K562 (cell line): Measurements from ENCODE around the gene JMJD1C. TPM values are rescaled to one million over a fixed set of nuclear protein-coding genes. Genes with fewer than 3 reads are reported as not detected.
A peak's percentile ranks its signal among the peaks of the same experiment; 100 is the strongest.

Source experiments
- ARNT ChIP-seq, 2 experiments: fragments of 450-650 bp; IDR thresholded peaks; 2 replicates each; pipeline ENCODE4 v1.6.1; 2016; ENCODE audit warnings: mild to moderate bottlenecking in 1 of 2
- CTCF ChIP-seq, 3 experiments: IDR thresholded peaks in 2 of 3; conservative IDR thresholded peaks in 1 of 3; 2 replicates each; pipeline ENCODE4 v1.5.1; 2011 to 2012; ENCODE audit warnings: low read length in 3 of 3, mild to moderate bottlenecking in 3 of 3, control low read depth in 2 of 3, improper control_type of control experiment in 1 of 3, inconsistent platforms in 1 of 3, low read depth in 1 of 3, mixed read lengths in 1 of 3, moderate library complexity in 1 of 3; ENCODE audit not compliant: insufficient read depth in 2 of 3
- ETV1 ChIP-seq: fragments of 450-650 bp; conservative IDR thresholded peaks from 2 replicates; pipeline ENCODE4 v1.6.1; 2016; ENCODE audit warnings: missing genetic modification characterization, control low read depth, low read depth, missing compliant biosample characterization
- KAT2B ChIP-seq: IDR thresholded peaks from one replicate; pipeline ENCODE4 v1.6.1; 2012; ENCODE audit warnings: low read depth, mild to moderate bottlenecking, control low read depth, inconsistent platforms, low read length, moderate library complexity
- MAFG ChIP-seq: fragments of 450-650 bp; conservative IDR thresholded peaks from 2 replicates; pipeline ENCODE4 v1.6.1; 2016; ENCODE audit warnings: missing genetic modification characterization, missing compliant biosample characterization
- MTF1 ChIP-seq: fragments of 250-450 bp; sonication (Bioruptor Pico); IDR thresholded peaks from 2 replicates; pipeline ENCODE4 v1.9.0; 2021; ENCODE audit warnings: moderate library complexity, mild to moderate bottlenecking, inconsistent platforms, borderline replicate concordance
- NONO ChIP-seq, 2 experiments: fragments of 200-400 bp in 1 of 2; fragments of 450-650 bp in 1 of 2; formaldehyde crosslinking in 1 of 2; IDR thresholded peaks; 2 replicates each; pipeline ENCODE4 v1.6.1; 2017; ENCODE audit warnings: low read depth in 2 of 2, mild to moderate bottlenecking in 2 of 2, moderate library complexity in 2 of 2, low read length in 1 of 2
- NR1H2 ChIP-seq: sonication (generic); formaldehyde crosslinking; IDR thresholded peaks from 2 replicates; pipeline ENCODE4 v1.4.0; 2020; ENCODE audit warnings: mild to moderate bottlenecking, missing genetic modification reagents
- SMAD4 ChIP-seq: fragments of 250-450 bp; sonication (Bioruptor Pico); conservative IDR thresholded peaks from 2 replicates; pipeline ENCODE4 v1.8.0; 2021; ENCODE audit warnings: inconsistent platforms, mild to moderate bottlenecking, moderate library complexity
- SRF ChIP-seq, 2 experiments: fragments of 250-450, 450-650 bp in 1 of 2; sonication (Bioruptor Pico) in 1 of 2; sonication (generic) in 1 of 2; formaldehyde crosslinking; IDR thresholded peaks; 2 replicates each; pipeline versions ENCODE4 v1.5.0 to v1.5.1; 2020 to 2022; ENCODE audit warnings: mild to moderate bottlenecking in 1 of 2, missing genetic modification reagents in 1 of 2
- TGIF2 ChIP-seq: sonication (generic); formaldehyde crosslinking; IDR thresholded peaks from 2 replicates; pipeline ENCODE4 v1.8.1; 2022; ENCODE audit warnings: mild to moderate bottlenecking, missing genetic modification reagents, moderate library complexity
- ZC3H11A ChIP-seq: IDR thresholded peaks from 2 replicates; pipeline ENCODE4 v1.6.1; 2012; ENCODE audit warnings: low read depth, low read length, improper control_type of control experiment
- ZNF133 ChIP-seq: fragments of 250-450 bp; sonication (Bioruptor Pico); IDR thresholded peaks from 2 replicates; pipeline ENCODE4 v1.4.0; 2020; ENCODE audit warnings: mild to moderate bottlenecking
- ZNF23 ChIP-seq: fragments of 250-450 bp; sonication (Bioruptor Pico); IDR thresholded peaks from 2 replicates; pipeline ENCODE4 v1.4.0; 2020; ENCODE audit warnings: mild to moderate bottlenecking
- polyA plus RNA-seq, 8 experiments: library from polyadenylated mRNA; depleted of rRNA in 4 of 8; stranded (reverse) in 5 of 8; unstranded in 3 of 8; fragments of >200 nt; fragmentation: Nextera tagmentation in 2 of 8; fragmentation: Illumina TruSeq in 1 of 8; extraction: Ambion mirVana in 2 of 8; extraction: Trizol in 1 of 8; gene quantifications; 2 replicates each; pipeline versions ENCODE4 v1.2.1 to v1.2.3, GENCODE V29; 2011 to 2014; ENCODE audit warnings: inconsistent platforms in 1 of 8, missing spikeins in 1 of 8
- total RNA-seq, 7 experiments: library from RNA; depleted of rRNA in 6 of 7; stranded (reverse); fragments of >200 nt in 6 of 7; fragmentation: Illumina TruSeq in 2 of 7; extraction: Trizol in 2 of 7; gene quantifications; 2 replicates each; pipeline versions ENCODE4 v1.2.1 to v1.2.3, GENCODE V29; 2011 to 2021; ENCODE audit warnings: low replicate concordance in 1 of 7

Gene JMJD1C
- total and polyA plus RNA-seq, 9 of the 15 experiments (the other 6 are each of a cell fraction or from before 2014, with no cell fraction given) = 25.3 to 68.0 (median 47.2) TPM

- TF ChIP-seq NONO (IDR thresholded peaks at IDR 0.05; ENCODE audit: low read depth in 2 of 2, low read length in 1 of 2) = peak; percentile 27 to 31; a peak in 1 of 4 replicates
- no peak for TF ChIP-seq TGIF2 (CRISPR knock-in tag)
- no peak for TF ChIP-seq NR1H2
- no peak for TF ChIP-seq KAT2B
- no peak for TF ChIP-seq ZNF23 (CRISPR knock-in tag)
- no peak for TF ChIP-seq ZNF133
- TF ChIP-seq SRF (CRISPR knock-in tag; IDR thresholded peaks at IDR 0.05) = no peak; a peak in 1 of 4 replicates
- no peak for TF ChIP-seq MAFG (tag)
- TF ChIP-seq MTF1 (CRISPR knock-in tag) = no peak
- TF ChIP-seq SMAD4 (CRISPR knock-in tag) = peak; percentile 50
- no peak for TF ChIP-seq ETV1 (tag)
- TF ChIP-seq ZC3H11A = no peak
- TF ChIP-seq ARNT (IDR thresholded peaks at IDR 0.05) = 0 out of 4 replicates have a peak, but pooled peaks of 1 of the 2 experiments have one; percentile 49
- no peak for TF ChIP-seq CTCF (IDR thresholded peaks at IDR 0.05 in 2 of 3, conservative IDR thresholded peaks at IDR 0.05 in 1 of 3; ENCODE audit: insufficient read depth in 2 of 3, low read depth in 1 of 3, low read length in 3 of 3)
Observed at GRCh38 chr10:63464402-63465292, 1.1 kb downstream of the JMJD1C start (continued).
